HEK293T (cell line): ENCODE results near the gene TRERF1.

Experiments
- ARNT ChIP-seq: fragments of 450-650 bp; IDR thresholded peaks from 2 replicates; pipeline ENCODE4 v1.6.1; 2017; ENCODE audit warnings: mild to moderate bottlenecking
- BHLHE40 ChIP-seq: fragments of 450-650 bp; IDR thresholded peaks from 2 replicates; pipeline ENCODE4 v1.6.1; 2016; ENCODE audit warnings: mild to moderate bottlenecking, moderate library complexity, borderline replicate concordance
- FOXA1 ChIP-seq: fragments of 450-650 bp; IDR thresholded peaks from 2 replicates; pipeline ENCODE4 v1.6.1; 2016; ENCODE audit warnings: mild to moderate bottlenecking
- FOXK2 ChIP-seq: fragments of 450-650 bp; IDR thresholded peaks from 2 replicates; pipeline ENCODE4 v1.6.1; 2016; ENCODE audit warnings: mild to moderate bottlenecking
- FOXM1 ChIP-seq: fragments of 450-650 bp; IDR thresholded peaks from 2 replicates; pipeline ENCODE4 v1.6.1; 2017; ENCODE audit warnings: mild to moderate bottlenecking, borderline replicate concordance
- HDGF ChIP-seq: fragments of 450-650 bp; IDR thresholded peaks from 2 replicates; pipeline ENCODE4 v1.6.1; 2017; ENCODE audit warnings: antibody characterized with exemption, borderline replicate concordance
- NFRKB ChIP-seq: fragments of 450-650 bp; IDR thresholded peaks from 2 replicates; pipeline ENCODE4 v1.6.1; 2016; ENCODE audit warnings: mild to moderate bottlenecking, moderate library complexity
- SP1 ChIP-seq: fragments of 450-650 bp; IDR thresholded peaks from 2 replicates; pipeline ENCODE4 v1.6.1; 2017
- TARDBP ChIP-seq: fragments of 450-650 bp; IDR thresholded peaks from 2 replicates; pipeline ENCODE4 v1.6.1; 2016
- TF ChIP-seq, protein P1 (sequence below): fragments of 450-650 bp; IDR thresholded peaks from 2 replicates; pipeline ENCODE4 v1.6.1; 2016

GRCh38 chr6:42274898-42275297, 176.8 kb downstream of the TRERF1 start:
- TF ChIP-seq HDGF: no peak
- TF ChIP-seq NFRKB: no peak
- no peak for TF ChIP-seq FOXK2
- TF ChIP-seq FOXM1: no peak
- TF ChIP-seq BHLHE40: no peak
- no peak for TF ChIP-seq SP1
- TF ChIP-seq, protein P1, sequence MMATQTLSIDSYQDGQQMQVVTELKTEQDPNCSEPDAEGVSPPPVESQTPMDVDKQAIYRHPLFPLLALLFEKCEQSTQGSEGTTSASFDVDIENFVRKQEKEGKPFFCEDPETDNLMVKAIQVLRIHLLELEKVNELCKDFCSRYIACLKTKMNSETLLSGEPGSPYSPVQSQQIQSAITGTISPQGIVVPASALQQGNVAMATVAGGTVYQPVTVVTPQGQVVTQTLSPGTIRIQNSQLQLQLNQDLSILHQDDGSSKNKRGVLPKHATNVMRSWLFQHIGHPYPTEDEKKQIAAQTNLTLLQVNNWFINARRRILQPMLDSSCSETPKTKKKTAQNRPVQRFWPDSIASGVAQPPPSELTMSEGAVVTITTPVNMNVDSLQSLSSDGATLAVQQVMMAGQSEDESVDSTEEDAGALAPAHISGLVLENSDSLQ: no peak
- TF ChIP-seq FOXA1: no peak
- no peak for TF ChIP-seq TARDBP
- no peak for TF ChIP-seq ARNT
